HG03045 (cell line): ENCODE measurements around the gene THAP7.
"Not testable (repeated sequence)": the region's sequence is repeated elsewhere in the genome, so short reads cannot be mapped to it uniquely, and the experiment has no call there.

ENCODE experiments used
- ATAC-seq: cut with Tn5 transposase; IDR thresholded peaks from one replicate; pipeline ENCODE4 v1.9.1; 2021; ENCODE audit warnings: mild to moderate bottlenecking, moderate library complexity; ENCODE audit not compliant: unreplicated experiment

THAP7 gene

GRCh38 chr22:21013657-21014201 is 11.8 kb upstream of the THAP7 start:
- no peak for ATAC-seq

- ATAC-seq: no peak
Observed at GRCh38 chr22:21012446-21013407, 10.8 kb upstream of the THAP7 start.

DNA sequence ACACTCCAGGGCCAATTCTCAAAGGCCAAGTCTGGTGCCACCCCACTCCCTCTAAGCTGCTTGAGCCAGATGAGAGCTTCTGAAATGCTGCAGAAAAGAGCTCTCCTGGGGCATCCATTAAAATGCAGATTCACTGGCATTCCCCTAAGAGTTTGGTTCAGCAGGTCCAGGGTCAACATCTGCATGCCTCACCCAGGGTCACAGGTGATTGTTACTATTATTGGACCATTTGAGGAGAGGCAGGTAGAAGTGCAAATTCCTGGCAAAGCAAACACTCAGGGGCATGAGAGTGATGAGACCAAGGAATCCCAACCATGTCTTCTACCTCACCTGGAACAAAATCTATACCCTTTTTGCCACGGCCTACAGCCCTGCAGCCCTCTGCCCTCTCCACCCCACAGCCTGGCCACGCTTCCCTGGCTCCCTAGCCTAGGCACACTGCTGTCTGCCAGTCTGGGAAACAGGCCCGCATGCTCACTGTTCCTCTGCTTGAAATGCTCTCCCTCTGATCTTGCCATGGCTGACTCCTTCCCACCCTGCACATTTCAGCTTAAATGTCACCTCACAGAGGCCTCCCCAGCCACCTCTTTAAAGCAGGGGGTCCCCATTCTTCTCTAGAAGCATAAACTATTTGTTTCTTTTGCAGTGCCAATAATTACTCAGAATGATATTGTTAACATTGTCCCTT is 8.7 kb upstream of the THAP7 start:
- no peak for ATAC-seq

DNA sequence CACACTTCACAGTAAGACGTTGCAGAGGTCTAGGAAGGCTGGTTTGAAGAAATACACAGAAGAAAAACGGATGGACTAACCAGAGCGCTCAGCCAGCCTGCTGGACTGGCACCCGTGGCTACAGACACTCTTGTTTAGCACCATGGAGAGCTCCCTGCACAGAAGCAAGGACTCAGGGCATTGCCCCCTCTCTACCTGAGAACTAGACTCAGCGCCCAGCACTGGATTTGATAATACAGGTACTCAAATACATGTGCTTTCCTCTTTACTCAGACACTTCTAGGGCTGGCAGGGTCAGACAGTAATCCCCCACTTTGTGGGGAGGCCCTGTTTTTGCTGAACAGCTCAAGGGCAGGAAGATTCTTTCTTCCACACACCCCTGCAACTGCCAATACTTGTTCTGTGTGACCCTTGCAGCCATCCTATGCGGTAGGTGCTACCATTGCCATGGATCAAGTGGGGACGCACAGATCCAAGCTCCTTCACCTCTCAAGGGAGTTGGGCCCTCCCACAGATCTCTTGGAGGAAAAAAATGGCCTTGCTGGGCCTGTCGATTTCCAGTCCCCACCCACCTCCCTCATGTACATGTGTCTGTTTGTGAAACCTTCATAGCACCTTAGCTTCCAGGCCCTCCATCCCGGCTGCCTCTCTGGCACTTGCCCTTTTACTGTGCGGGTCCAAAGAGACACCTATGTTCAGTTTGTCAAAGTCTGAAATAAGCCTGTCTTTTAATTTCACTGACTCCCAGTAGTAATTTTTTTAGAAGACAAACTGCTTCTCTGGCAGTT is 7.9 kb upstream of the THAP7 start:
- no peak for ATAC-seq

DNA sequence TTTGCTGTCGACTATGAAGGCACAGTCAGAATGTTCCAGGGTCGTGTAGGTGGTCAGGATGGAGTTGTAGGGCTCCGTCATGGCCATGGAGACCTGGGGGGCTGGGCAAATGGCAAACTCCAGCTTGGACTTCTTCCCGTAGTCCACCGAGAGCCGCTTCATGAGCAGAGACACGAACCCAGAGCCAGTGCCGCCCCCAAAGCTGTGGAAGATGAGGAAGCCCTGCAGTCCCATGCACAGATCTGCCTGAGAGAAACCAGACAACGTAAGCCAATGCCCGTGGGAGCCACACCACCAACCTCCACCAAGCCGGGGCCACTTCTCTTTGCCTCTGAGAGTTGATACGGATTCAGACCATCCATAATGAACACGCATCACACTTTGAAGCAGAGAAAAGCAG is 7.3 kb upstream of the THAP7 start:
- not testable (repeated sequence) for ATAC-seq

DNA sequence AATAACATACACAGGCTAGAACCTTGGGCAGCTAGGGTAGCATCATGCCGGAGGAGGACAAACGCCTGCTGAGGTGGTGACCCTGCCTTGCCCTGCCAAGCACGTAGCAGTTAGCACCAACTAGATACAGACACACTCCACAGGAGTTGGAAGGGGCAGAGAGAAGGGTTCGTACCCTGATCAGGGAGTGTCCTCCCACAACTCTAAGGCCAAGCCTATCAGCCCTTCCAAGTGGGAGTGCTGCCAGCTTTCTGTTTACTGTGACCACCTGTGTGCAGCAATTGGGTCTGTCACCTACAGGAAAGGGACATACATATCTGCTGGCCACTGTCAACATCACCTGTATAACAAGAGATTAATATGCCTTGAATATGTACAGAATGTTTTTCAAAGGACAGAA is 1.9 kb upstream of the THAP7 start:
- no peak for ATAC-seq

DNA sequence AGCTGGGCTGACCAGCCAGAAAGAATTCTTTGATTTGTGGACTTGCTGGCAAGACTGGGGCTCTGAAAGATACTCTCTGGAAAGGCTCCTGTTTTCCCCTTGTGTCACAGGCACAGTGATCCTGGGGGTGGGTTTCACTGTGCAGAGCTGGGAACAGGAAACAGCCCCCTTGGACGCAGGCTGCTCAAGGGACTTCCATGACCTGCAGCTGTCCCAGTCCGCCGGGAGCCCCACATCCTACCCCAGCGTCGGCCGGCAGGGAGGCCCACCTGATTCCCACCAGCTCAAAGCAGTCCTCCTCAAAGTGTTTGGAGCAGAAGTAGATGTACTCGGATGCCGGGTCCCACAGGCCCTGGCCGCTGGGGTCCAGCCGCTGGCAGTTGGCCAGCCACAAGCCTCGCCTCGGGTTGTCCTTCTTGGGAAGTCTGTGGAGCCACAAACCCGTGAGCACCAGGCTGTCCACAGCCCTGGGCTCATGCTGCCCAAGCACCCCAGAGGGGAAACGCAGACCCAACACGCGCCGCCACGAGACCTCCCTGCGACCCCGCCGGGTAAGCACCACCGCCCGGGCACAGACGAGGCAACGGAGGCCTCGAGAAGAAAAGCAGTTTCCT is 824 bp downstream of the THAP7 start:
- ATAC-seq: no peak

- ATAC-seq: no peak
Observed at GRCh38 chr22:21000207-21000986, 1.5 kb downstream of the THAP7 start.

DNA sequence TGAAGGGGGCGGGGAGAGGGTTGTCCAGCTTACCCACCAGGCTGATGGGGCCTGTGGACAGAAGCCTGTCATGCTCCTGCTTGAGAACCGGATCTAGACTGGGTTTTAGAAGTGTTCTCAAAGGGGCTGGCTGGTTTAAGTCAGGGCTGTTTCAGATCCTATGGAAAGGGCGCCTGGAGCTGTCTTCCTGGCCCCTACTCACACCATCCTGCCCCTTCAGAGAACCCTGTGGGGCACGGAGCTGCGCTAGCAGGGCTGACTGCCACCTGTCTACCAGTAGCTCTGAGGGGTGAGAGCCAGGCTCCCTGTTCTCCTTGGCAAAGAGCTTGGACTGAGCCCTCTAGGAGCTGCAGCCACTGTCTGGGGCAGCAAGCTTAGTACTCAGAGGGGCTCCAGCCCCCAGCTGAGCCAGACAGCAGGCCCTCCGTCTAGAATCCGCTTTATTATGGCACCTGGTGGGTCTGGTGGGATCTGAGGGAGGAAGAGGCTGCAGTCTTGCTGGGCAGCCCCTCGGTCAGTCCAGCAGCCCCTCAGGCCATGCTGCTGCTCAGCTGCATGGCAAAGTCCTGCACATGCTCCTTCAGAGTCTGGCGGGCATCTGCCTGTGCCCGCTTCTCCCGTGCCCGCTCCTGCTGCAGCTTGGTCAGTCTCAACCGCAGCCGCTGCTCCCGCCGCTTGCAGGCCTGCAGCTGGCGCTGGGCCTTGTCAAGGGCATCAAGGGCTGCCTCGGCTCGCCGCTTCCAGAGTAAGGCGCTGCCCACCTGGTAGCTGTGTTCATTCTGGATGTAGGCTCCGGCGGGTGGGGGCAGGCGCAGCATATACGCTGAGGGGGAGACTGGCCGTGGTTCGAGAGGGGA is 2.3 kb downstream of the THAP7 start:
- no peak for ATAC-seq

GRCh38 chr22:20998411-20999336 is 3.2 kb downstream of the THAP7 start:
- ATAC-seq: no peak

DNA sequence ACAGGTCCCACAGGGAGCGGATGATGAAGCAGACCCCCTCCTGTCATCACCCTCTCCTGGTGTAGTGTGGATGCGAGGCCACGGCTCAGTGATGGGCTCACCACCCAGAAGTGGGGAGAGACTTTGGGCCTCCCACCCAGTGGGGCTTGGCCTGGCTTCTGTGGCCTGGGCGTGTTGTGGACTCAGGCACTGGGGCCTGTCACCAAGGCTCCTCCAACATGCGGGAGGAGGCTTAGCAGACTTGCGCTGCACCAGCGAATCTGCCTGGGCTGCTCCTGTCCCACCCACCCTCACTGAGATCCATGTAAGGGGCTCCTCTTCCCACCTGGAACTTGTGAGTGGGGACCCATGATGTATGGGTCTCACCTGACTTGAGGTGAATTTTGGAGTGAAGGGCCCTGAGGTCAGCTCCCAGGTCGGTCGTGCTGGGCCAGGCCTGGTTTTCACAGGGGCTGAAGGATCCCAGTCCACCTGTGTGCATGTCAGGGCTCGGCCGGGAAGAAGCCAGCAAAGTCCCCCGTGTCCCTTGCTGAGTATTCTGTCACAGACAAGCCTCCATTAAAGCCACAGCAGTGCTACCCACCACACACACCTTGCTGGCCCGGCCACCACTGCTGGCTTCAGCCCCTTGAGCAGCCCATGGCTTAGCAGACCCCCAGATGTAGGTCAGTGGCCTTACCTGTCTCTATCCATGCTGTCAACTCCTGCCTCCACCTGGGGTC is 4.2 kb downstream of the THAP7 start:
- no peak for ATAC-seq

DNA sequence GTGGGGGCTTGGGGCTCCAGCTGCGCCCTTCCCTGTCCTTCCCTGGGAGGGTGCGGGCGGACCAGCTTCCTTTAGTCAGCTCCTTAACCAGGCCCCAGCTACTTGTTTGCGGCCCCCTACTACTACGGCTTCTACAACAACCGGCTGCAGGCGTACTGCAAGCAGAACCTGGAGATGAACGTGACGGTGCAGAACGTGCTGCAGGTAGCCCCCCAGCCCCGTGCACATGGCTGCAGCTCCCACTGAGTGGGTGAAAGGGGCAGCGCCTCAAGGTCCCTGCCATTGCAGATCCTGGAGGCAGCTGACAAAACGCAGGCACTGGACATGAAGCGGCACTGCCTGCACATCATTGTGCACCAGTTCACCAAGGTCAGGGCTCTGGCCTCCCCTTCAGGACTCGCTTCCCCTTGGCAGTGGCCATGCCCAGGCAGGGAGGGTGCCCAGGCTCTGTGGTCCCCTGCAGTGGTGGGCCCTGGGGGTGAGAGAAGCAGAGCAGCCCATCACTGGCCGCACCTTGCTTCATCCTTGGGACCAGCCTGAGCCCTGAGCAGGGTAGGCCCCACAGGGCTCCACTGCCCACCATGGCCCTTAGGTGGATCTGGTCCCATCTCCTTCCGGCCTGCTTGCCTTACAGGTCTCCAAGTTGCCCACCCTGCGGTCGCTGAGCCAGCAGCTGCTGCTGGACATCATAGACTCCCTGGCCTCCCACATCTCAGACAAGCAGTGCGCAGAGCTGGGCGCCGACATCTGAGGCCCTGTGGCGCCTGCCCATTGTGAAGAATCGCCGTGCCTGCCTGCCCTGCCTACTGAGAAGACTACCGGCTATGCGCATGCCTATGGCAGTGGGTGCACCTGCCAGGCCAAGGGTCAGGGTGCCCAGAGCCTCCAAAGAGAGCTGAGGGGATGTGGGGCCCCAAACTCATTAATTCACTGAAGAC is 5.1 kb downstream of the THAP7 start:
- no peak for ATAC-seq

GRCh38 chr22:20996031-20996410 is 5.9 kb downstream of the THAP7 start:
- ATAC-seq: no peak

DNA sequence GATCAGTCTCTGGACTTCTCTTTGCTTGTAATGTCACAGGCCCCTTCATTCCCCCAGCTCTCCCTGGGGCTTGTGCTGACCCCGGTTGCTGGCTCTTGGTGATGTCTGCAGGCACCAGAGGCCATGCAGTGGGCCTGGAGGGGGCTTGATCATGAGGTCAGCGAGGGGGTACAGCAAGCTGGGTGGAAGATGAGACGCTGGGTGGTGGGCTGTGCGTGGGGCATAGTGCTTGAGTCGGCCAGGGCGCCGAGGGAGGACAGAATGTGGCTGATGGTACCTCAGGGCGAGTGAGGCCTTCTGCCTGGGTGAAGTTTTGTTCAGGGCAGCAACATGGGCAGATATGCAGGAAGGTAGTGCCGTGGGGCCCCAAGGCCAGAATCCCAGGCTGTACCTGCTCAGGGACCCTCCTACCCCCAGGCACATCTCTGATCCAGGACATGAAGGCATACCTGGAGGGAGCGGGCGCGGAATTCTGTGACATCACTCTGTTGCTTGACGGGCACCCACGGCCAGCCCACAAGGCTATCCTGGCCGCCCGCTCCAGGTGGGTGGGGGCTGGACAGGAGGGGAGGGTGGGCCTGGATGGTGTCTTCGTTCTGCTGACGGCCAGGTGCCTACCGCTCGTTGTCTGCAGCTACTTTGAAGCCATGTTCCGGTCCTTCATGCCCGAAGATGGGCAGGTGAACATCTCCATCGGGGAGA is 6.4 kb downstream of the THAP7 start:
- ATAC-seq: no peak

DNA sequence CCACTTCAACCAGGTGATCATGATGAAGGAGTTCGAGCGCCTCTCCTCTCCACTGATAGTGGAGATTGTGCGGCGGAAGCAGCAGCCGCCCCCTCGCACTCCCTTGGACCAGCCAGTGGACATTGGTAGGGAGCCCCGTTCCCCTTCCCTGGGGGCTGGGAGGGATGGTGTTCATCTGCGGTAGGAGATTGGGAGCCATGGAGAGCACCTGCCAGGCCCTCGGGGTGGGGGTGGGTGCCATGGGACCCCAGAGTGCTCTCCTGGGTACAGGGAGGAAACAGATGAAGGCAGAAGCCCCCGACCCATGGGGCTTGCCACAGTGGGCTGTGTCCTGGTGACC is 7.0 kb downstream of the THAP7 start:
- ATAC-seq: no peak
